MM.1S (cell line): ENCODE measurements around the gene DCBLD2.

Experiments used
- CTCF ChIP-seq: fragments of 300-600 bp; sonication (generic); IDR thresholded peaks from 2 replicates; pipeline ENCODE4 v1.5.1; 2016; ENCODE audit warnings: antibody characterized with exemption, low read length, mixed read lengths
- EZH2 ChIP-seq: fragments of 300-600 bp; sonication (generic); optimal IDR thresholded peaks from 2 replicates; pipeline ENCODE3; 2017; ENCODE audit warnings: low read depth, mild to moderate bottlenecking, antibody characterized with exemption, low read length, mixed read lengths
- EZH2phosphoT487 ChIP-seq: fragments of 300-600 bp; sonication (generic); IDR thresholded peaks from 2 replicates; pipeline ENCODE4 v1.6.1; 2018; ENCODE audit warnings: antibody characterized with exemption, low read length

DNA sequence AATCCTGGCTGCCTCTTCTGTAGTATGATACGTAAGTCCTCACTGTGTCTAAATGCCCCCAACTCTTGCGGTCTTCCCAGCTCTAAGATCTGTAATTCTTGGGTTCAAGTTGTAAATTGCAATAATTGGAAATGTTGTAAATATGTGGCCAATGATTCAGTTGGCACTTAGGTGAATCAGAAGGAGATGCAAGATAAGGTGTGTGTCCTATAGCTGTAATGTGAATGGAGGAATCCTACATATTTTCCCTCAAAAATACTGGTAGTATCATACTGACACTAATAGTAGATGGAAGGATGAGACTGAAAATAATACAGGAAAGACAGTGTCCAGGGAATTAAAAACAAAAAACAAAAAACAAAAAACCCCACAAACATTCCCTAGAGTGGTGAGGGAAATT is 141.9 kb downstream of the DCBLD2 start:
- TF ChIP-seq CTCF (no peak), EZH2phosphoT487 (no peak), EZH2 (no peak)
